Activated naive CD8-positive, alpha-beta T cell treated with anti-CD3 and anti-CD28 coated beads, Interleukin-2, amount 50 U/mL, for 16 hours (primary cell): Measurements from ENCODE around the gene PACRG.

Experiments
- DNase-seq: peaks from one replicate; pipeline ENCODE4 v3.0.0-alpha.2; 2020; ENCODE audit warnings: low read depth, low spot score

PACRG gene

GRCh38 chr6:163351013-163351412 lies 623.2 kb downstream of the PACRG start:
- DNase-seq, result no peak

- DNase-seq, result no peak
Measured at GRCh38 chr6:163352011-163352685, 624.4 kb downstream of the PACRG start.

GRCh38 chr6:163352966-163353365 lies 625.2 kb downstream of the PACRG start:
- DNase-seq, result no peak

DNA sequence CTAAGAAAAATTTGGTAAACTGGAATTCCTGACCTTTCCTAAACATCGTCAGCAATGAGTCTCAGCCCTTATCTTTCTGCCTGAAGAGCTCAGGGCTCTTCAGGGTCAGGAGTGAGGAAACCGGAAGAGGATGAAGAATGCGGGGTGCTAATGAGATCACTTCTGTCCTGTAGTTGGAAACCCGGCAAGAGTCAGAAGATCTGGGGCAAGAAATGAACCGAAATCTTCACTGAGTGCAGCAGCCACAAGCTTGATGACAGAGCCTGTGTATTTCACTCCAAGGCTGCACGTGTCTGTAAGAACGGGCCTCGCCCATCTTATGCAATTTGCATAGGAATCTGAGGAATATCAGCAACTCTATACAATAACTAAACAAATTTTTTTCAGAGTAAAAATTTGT lies 626.3 kb downstream of the PACRG start:
- no peak for DNase-seq

- DNase-seq, result no peak
Measured at GRCh38 chr6:163354761-163355425, 627.1 kb downstream of the PACRG start.

- no peak for DNase-seq
Measured at GRCh38 chr6:163355426-163355991, 627.7 kb downstream of the PACRG start.

DNA sequence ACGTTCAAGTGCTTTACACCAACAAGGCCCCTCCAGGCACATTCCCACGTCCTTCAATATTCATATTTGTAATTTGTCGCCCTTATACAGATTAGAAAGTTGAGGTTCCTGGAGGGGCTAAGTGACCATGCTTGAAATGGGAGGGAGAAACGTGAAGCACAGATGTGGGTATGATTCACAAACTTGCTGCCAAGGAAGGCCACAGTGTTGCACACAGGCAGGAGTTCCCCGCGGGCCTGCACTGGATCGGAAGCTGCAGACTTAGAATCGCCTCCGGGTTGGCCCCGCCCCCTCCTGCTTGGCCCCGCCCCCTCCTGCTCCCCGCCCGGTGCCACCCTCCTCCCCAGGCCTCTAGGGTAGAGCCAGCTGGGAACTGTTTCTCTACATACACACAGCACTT lies 628.5 kb downstream of the PACRG start:
- no peak for DNase-seq

DNA sequence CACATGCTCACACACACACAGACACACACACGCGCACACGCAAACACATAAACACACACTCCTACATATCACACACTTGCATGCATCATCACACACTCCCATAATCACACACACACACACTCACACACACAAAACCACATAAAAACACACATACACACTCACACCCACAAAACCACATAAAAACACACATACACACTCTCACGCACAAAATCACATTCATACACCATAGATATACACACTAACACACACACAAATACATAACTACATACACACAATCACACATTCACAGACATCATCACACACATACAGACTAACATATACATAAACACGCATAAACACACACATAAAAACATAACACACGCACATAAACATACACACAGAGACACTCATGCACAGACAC lies 629.0 kb downstream of the PACRG start:
- no peak for DNase-seq

DNA sequence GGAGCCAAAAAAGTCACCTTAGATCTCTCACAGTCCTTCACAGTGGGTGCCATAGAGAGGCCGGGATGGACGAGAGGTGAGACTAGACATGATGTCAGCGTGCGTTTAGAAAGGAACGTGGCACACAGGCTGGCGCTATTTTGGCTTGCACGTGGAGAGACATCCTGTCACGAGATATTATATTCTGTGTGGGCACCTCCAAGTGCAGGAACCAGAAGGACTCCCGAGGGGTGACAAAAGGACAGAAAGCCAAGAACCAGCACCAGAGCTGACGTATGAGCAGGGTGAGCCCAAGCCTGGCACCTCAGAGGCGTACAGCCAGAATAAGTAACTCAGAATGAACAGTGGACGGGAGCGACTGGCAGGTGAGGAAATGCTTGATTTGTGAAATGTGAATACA lies 636.9 kb downstream of the PACRG start:
- DNase-seq, result no peak
